T-helper 1 cell treated with Interleukin-12 subunit alpha and Interleukin-12 subunit beta and Interleukin-4 antibody, amounts not matched to agents 30 ng/mL and 1 ng/mL, for 36 hours (primary cell): ENCODE data around the gene TMEM235. TPM values are rescaled to one million over a fixed set of nuclear protein-coding genes. Genes with fewer than 3 reads are reported as not detected.

ENCODE experiments used
- intact Hi-C: fragments of 100-400 bp; cut with micrococcal nuclease; formaldehyde crosslinking; loops from one replicate; pipeline ENCODE4 v1.15.1; 2024
- total RNA-seq: library from RNA; stranded (reverse); gene quantifications from 2 replicates; pipeline ENCODE4 v1.2.3, GENCODE V29; 2022

The TMEM235 gene
- total RNA-seq, 1 donor from 2014 or later = not detected

- intact Hi-C loops = no loop called here
These were observed 37.8 kb downstream of the TMEM235 start for GRCh38 chr17:78268951-78269905.

GRCh38 chr17:78269955-78270381 is 38.5 kb downstream of the TMEM235 start:
- intact Hi-C loops = no loop called here

GRCh38 chr17:78271419-78272170 is 40.2 kb downstream of the TMEM235 start:
- intact Hi-C loops = loop anchor here (1.0 to 2.0 kb wide), 2 partner anchors 8 to 13 kb away; no protein-coding TSS in a partner anchor

- intact Hi-C loops = loop anchor here (1.0 to 2.0 kb wide), 2 partner anchors 9 to 14 kb away; no protein-coding TSS in a partner anchor
These were observed 40.9 kb downstream of the TMEM235 start for GRCh38 chr17:78272181-78272913.

- intact Hi-C loops = loop anchor here (1.0 to 2.0 kb wide), 2 partner anchors 10 to 14 kb away; no protein-coding TSS in a partner anchor
These were observed 41.5 kb downstream of the TMEM235 start for GRCh38 chr17:78272914-78273258.

- intact Hi-C loops = loop anchor here (2.0 kb wide), 1 partner anchor 15 kb away; no protein-coding TSS in a partner anchor
These were observed 42.4 kb downstream of the TMEM235 start for GRCh38 chr17:78273813-78274212.

GRCh38 chr17:78275355-78275754 is 43.9 kb downstream of the TMEM235 start:
- intact Hi-C loops = no loop called here

GRCh38 chr17:78276098-78276887 is 44.9 kb downstream of the TMEM235 start:
- intact Hi-C loops = no loop called here

GRCh38 chr17:78278139-78278741 is 46.8 kb downstream of the TMEM235 start:
- intact Hi-C loops = no loop called here

GRCh38 chr17:78279360-78279990 is 48.0 kb downstream of the TMEM235 start:
- intact Hi-C loops = no loop called here

GRCh38 chr17:78281249-78281845 is 49.9 kb downstream of the TMEM235 start:
- intact Hi-C loops = no loop called here

- intact Hi-C loops = no loop called here
These were observed 52.7 kb downstream of the TMEM235 start for GRCh38 chr17:78284146-78284545.

GRCh38 chr17:78289004-78289403 is 57.6 kb downstream of the TMEM235 start:
- intact Hi-C loops = loop anchor here (1.0 to 5.0 kb wide), 5 partner anchors 26 to 133 kb away; partner anchors contain the start of gene SOCS3

GRCh38 chr17:78289802-78290363 is 58.5 kb downstream of the TMEM235 start:
- intact Hi-C loops = loop anchor here (1.0 to 5.0 kb wide), 5 partner anchors 25 to 132 kb away; partner anchors contain the start of gene SOCS3
